CD4-positive, alpha-beta T cell treated with Interferon gamma for 1 hour (primary cell): ENCODE measurements around the gene BABAM1.

ENCODE experiments used
- DNase-seq: peaks from one replicate; pipeline ENCODE4 v3.0.0-alpha.2; 2020

The BABAM1 gene

GRCh38 chr19:17325133-17325532 is 57.9 kb downstream of the BABAM1 start:
- DNase-seq = no peak

GRCh38 chr19:17325881-17326594 is 58.8 kb downstream of the BABAM1 start:
- DNase-seq = no peak

GRCh38 chr19:17326595-17326966 is 59.3 kb downstream of the BABAM1 start:
- no peak for DNase-seq

GRCh38 chr19:17327068-17327653 is 59.9 kb downstream of the BABAM1 start:
- no peak for DNase-seq

GRCh38 chr19:17327654-17328516 is 60.6 kb downstream of the BABAM1 start:
- peak; percentile 60 for DNase-seq
